HAP-1 (cell line): ENCODE measurements around the gene SLC6A17.

Experiments
- DNase-seq, 2 experiments: peaks; one replicate each; pipeline ENCODE4 v3.0.0-alpha.2; 2016 to 2020; ENCODE audit warnings: low spot score in 2 of 2
- H3K27me3 ChIP-seq: fragments of 250-450 bp; sonication (Bioruptor Pico); 2 replicates; pipeline ENCODE4 v1.5.1; 2020; ENCODE audit warnings: low read depth, mild to moderate bottlenecking, moderate library complexity
- H3K36me3 ChIP-seq: fragments of 250-450 bp; sonication (Bioruptor Pico); replicated peaks from 2 replicates; pipeline ENCODE4 v1.5.1; 2020; ENCODE audit warnings: mild to moderate bottlenecking
- H3K4me1 ChIP-seq: fragments of 250-450 bp; sonication (Bioruptor Pico); 2 replicates; pipeline ENCODE4 v1.5.1; 2020; ENCODE audit warnings: mild to moderate bottlenecking
- H3K4me3 ChIP-seq: fragments of 250-450 bp; sonication (Bioruptor Pico); 2 replicates; pipeline ENCODE4 v1.5.1; 2020; ENCODE audit warnings: mild to moderate bottlenecking, moderate library complexity
- H3K9me3 ChIP-seq: fragments of 250-450 bp; sonication (Bioruptor Pico); 2 replicates; pipeline ENCODE4 v1.5.1; 2020; ENCODE audit warnings: mild to moderate bottlenecking, moderate library complexity
- in situ Hi-C: fragments of 300-500 bp; cut with MboI; formaldehyde crosslinking; loops from 3 replicates; pipeline ENCODE4 v1.14.3; 2020; ENCODE audit warnings: low sequenced_read_pairs, inconsistent platforms, mixed read lengths

Gene SLC6A17

GRCh38 chr1:110150330-110151174 is at the start of gene SLC6A17:
TSS of gene SLC6A17 (plus strand) at chr1:110150494. CDS start at chr1:110166930, 16,436 bp downstream.
- no peak within 1 kb of the TSS for H3K4me3 ChIP-seq
- H3K9me3 ChIP-seq: no peaks in the 10 kb centered on the region
- peaks cover 22% of the 10 kb centered on the region for H3K27me3 ChIP-seq
- no peaks in the 10 kb centered on the region for H3K4me1 ChIP-seq
- in situ Hi-C loops: no loop called here
- no peak for DNase-seq
- no peaks in the 10 kb centered on the region for H3K36me3 ChIP-seq

GRCh38 chr1:110102081-110102480 is 48.2 kb upstream of the SLC6A17 start:
- no peak overlapping the region for H3K4me3 ChIP-seq
- H3K9me3 ChIP-seq: no peaks in the 10 kb centered on the region
- H3K27me3 ChIP-seq: no peaks in the 10 kb centered on the region
- no peaks in the 10 kb centered on the region for H3K4me1 ChIP-seq
- no peaks in the 10 kb centered on the region for H3K36me3 ChIP-seq
- in situ Hi-C loops: no loop called here
- DNase-seq: no peak

- Histone ChIP-seq H3K4me1 (no peaks in the 10 kb centered on the region), H3K4me3 (no peak overlapping the region), H3K9me3 (no peaks in the 10 kb centered on the region), H3K36me3 (no peaks in the 10 kb centered on the region), H3K27me3 (peaks cover 10% of the 10 kb centered on the region; the same call in 1 of the 2 replicates)
- DNase-seq: peak; percentile 44 to 82
- in situ Hi-C loops: no loop called here
Observed at GRCh38 chr1:110106013-110106941, 44.0 kb upstream of the SLC6A17 start.

GRCh38 chr1:110107867-110108469 is 42.3 kb upstream of the SLC6A17 start:
- H3K9me3 ChIP-seq: no peaks in the 10 kb centered on the region
- no peaks in the 10 kb centered on the region for H3K36me3 ChIP-seq
- peaks cover 20% of the 10 kb centered on the region for H3K27me3 ChIP-seq
- no peak for DNase-seq
- H3K4me3 ChIP-seq: no peak overlapping the region
- no peaks in the 10 kb centered on the region for H3K4me1 ChIP-seq
- in situ Hi-C loops: no loop called here

GRCh38 chr1:110111081-110111480 is 39.2 kb upstream of the SLC6A17 start:
- Histone ChIP-seq H3K9me3 (no peaks in the 10 kb centered on the region), H3K4me1 (no peaks in the 10 kb centered on the region), H3K4me3 (no peak overlapping the region), H3K27me3 (peaks cover 33% of the 10 kb centered on the region), H3K36me3 (no peaks in the 10 kb centered on the region)
- DNase-seq: no peak
- in situ Hi-C loops: no loop called here

- DNase-seq: no peak
- in situ Hi-C loops: no loop called here
- Histone ChIP-seq H3K27me3 (peaks cover 33% of the 10 kb centered on the region), H3K9me3 (no peaks in the 10 kb centered on the region), H3K4me3 (no peak within 1 kb of the TSS), H3K36me3 (no peaks in the 10 kb centered on the region), H3K4me1 (no peaks in the 10 kb centered on the region)
Observed at GRCh38 chr1:110112143-110112542, 38.2 kb upstream of the SLC6A17 start, which contains the start of gene UBL4B. TSS of gene UBL4B (plus strand) at chr1:110112443. CDS start at chr1:110112535, 92 bp downstream.

GRCh38 chr1:110112656-110113055 is 37.6 kb upstream of the SLC6A17 start:
- Histone ChIP-seq H3K4me1 (no peaks in the 10 kb centered on the region), H3K27me3 (peaks cover 33% of the 10 kb centered on the region), H3K9me3 (no peaks in the 10 kb centered on the region), H3K36me3 (no peaks in the 10 kb centered on the region), H3K4me3 (no peak overlapping the region)
- in situ Hi-C loops: no loop called here
- DNase-seq: no peak

GRCh38 chr1:110113551-110113950 is 36.7 kb upstream of the SLC6A17 start:
- Histone ChIP-seq H3K4me3 (no peak overlapping the region), H3K36me3 (no peaks in the 10 kb centered on the region), H3K9me3 (no peaks in the 10 kb centered on the region), H3K4me1 (no peaks in the 10 kb centered on the region), H3K27me3 (peaks cover 29% of the 10 kb centered on the region)
- in situ Hi-C loops: no loop called here
- DNase-seq: no peak

- in situ Hi-C loops: no loop called here
Observed at GRCh38 chr1:110114173-110114572, 36.1 kb upstream of the SLC6A17 start.

GRCh38 chr1:110114784-110115183 is 35.5 kb upstream of the SLC6A17 start:
- no peak overlapping the region for H3K4me3 ChIP-seq
- DNase-seq: no peak
- no peaks in the 10 kb centered on the region for H3K4me1 ChIP-seq
- peaks cover 29% of the 10 kb centered on the region for H3K27me3 ChIP-seq
- no peaks in the 10 kb centered on the region for H3K9me3 ChIP-seq
- in situ Hi-C loops: no loop called here
- H3K36me3 ChIP-seq: no peaks in the 10 kb centered on the region

More at GRCh38 chr1:110114173-110114572, 36.1 kb upstream of the SLC6A17 start:
- Histone ChIP-seq H3K9me3 (no peaks in the 10 kb centered on the region), H3K27me3 (peaks cover 29% of the 10 kb centered on the region), H3K36me3 (no peaks in the 10 kb centered on the region), H3K4me1 (no peaks in the 10 kb centered on the region), H3K4me3 (no peak overlapping the region)
- no peak for DNase-seq

GRCh38 chr1:110118636-110119396 is 31.5 kb upstream of the SLC6A17 start:
- Histone ChIP-seq H3K4me3 (no peak overlapping the region), H3K9me3 (no peaks in the 10 kb centered on the region), H3K36me3 (no peaks in the 10 kb centered on the region), H3K4me1 (no peaks in the 10 kb centered on the region), H3K27me3 (peaks cover 7% of the 10 kb centered on the region)
- in situ Hi-C loops: no loop called here
- no peak for DNase-seq

GRCh38 chr1:110119843-110120242 is 30.5 kb upstream of the SLC6A17 start:
- in situ Hi-C loops: no loop called here
- DNase-seq: no peak
- Histone ChIP-seq H3K4me1 (no peaks in the 10 kb centered on the region), H3K36me3 (no peaks in the 10 kb centered on the region), H3K9me3 (no peaks in the 10 kb centered on the region), H3K4me3 (no peak overlapping the region), H3K27me3 (peaks cover 3% of the 10 kb centered on the region)

GRCh38 chr1:110120960-110121561 is 29.2 kb upstream of the SLC6A17 start:
- H3K36me3 ChIP-seq: no peaks in the 10 kb centered on the region
- in situ Hi-C loops: no loop called here
- DNase-seq: no peak
- H3K4me1 ChIP-seq: no peaks in the 10 kb centered on the region
- H3K27me3 ChIP-seq: no peaks in the 10 kb centered on the region
- no peak overlapping the region for H3K4me3 ChIP-seq
- no peaks in the 10 kb centered on the region for H3K9me3 ChIP-seq
